Liver (tissue), 9 donors: Measurements from ENCODE around the gene ELAC2. TPM values are rescaled to one million over a fixed set of nuclear protein-coding genes. Genes with fewer than 3 reads are reported as not detected.
A peak's percentile ranks its signal among the peaks of the same experiment; 100 is the strongest.

ENCODE experiments used
- DNase-seq: peaks from one replicate; pipeline ENCODE4 v3.0.0-alpha.2; 2017; ENCODE audit warnings: low spot score
- H3K27ac ChIP-seq, 2 donors: one replicate each; pipeline ENCODE4 v1.7.0; 2013; ENCODE audit warnings: inconsistent platforms in 2 of 2, low read length in 2 of 2, control low read depth in 1 of 2, low read depth in 1 of 2, mild to moderate bottlenecking in 1 of 2
- H3K27me3 ChIP-seq, 4 donors: one replicate each; pipeline versions ENCODE4 v1.6.1 to v1.7.0; 2013; ENCODE audit warnings: low read length in 3 of 4, inconsistent platforms in 1 of 4, mild to moderate bottlenecking in 1 of 4, moderate library complexity in 1 of 4; ENCODE audit not compliant: control insufficient read depth in 4 of 4, insufficient read depth in 4 of 4
- H3K36me3 ChIP-seq, 4 donors: one replicate each; pipeline versions ENCODE4 v1.6.1 to v1.7.0; 2013; ENCODE audit warnings: low read length in 3 of 4, mild to moderate bottlenecking in 3 of 4, low read depth in 1 of 4, moderate library complexity in 1 of 4; ENCODE audit not compliant: control insufficient read depth in 4 of 4, insufficient read depth in 3 of 4
- H3K4me1 ChIP-seq, 4 donors: one replicate each; pipeline versions ENCODE4 v1.6.1 to v1.7.0; 2013; ENCODE audit warnings: low read length in 3 of 4, mild to moderate bottlenecking in 3 of 4, moderate library complexity in 1 of 4; ENCODE audit not compliant: control insufficient read depth in 4 of 4, insufficient read depth in 4 of 4
- H3K4me3 ChIP-seq, 3 donors: one replicate each; pipeline versions ENCODE4 v1.6.1 to v1.7.0; 2013; ENCODE audit warnings: low read length in 3 of 3, control low read depth in 1 of 3, low read depth in 1 of 3, mild to moderate bottlenecking in 1 of 3
- H3K9ac ChIP-seq, 2 donors: one replicate each; pipeline ENCODE4 v1.7.0; 2013; ENCODE audit warnings: low read length in 2 of 2, mild to moderate bottlenecking in 2 of 2, moderate library complexity in 2 of 2, control low read depth in 1 of 2, low read depth in 1 of 2
- H3K9me3 ChIP-seq, 4 donors: one replicate each; pipeline versions ENCODE4 v1.6.1 to v1.7.0; 2013; ENCODE audit warnings: low read length in 3 of 4; ENCODE audit not compliant: control insufficient read depth in 4 of 4
- ATF3 ChIP-seq: IDR thresholded peaks from 2 replicates; pipeline ENCODE4 v1.6.1; 2016; ENCODE audit warnings: antibody characterized with exemption
- CTCF ChIP-seq: fragments of 150-350 bp; IDR thresholded peaks from 2 replicates; pipeline ENCODE4 v1.5.1; 2017; ENCODE audit warnings: improper control_type of control experiment, low read depth, low read length; ENCODE audit not compliant: missing input control
- EGR1 ChIP-seq, 2 donors: IDR thresholded peaks; 2 replicates each; pipeline ENCODE4 v1.6.1; 2016 to 2018; ENCODE audit warnings: antibody characterized with exemption in 2 of 2, low read depth in 2 of 2
- FOXA1 ChIP-seq: IDR thresholded peaks from 2 replicates; pipeline ENCODE4 v1.6.1; 2016; ENCODE audit warnings: antibody characterized with exemption
- FOXA2 ChIP-seq: IDR thresholded peaks from 2 replicates; pipeline ENCODE4 v1.6.1; 2016; ENCODE audit warnings: antibody characterized with exemption
- GABPA ChIP-seq, 2 donors: IDR thresholded peaks in 1 of 2; conservative IDR thresholded peaks in 1 of 2; 2 replicates each; pipeline ENCODE4 v1.6.1; 2016; ENCODE audit warnings: antibody characterized with exemption in 2 of 2, mild to moderate bottlenecking in 1 of 2, moderate library complexity in 1 of 2
- HNF4A ChIP-seq, 2 donors: conservative IDR thresholded peaks; 2 replicates each; pipeline ENCODE4 v1.6.1; 2016; ENCODE audit warnings: antibody characterized with exemption in 2 of 2, mild to moderate bottlenecking in 2 of 2
- HNF4G ChIP-seq: IDR thresholded peaks from 2 replicates; pipeline ENCODE4 v1.6.1; 2016; ENCODE audit warnings: antibody characterized with exemption
- JUND ChIP-seq, 2 donors: IDR thresholded peaks; 2 replicates each; pipeline ENCODE4 v1.6.1; 2016; ENCODE audit warnings: antibody characterized with exemption in 2 of 2
- NR2F2 ChIP-seq: IDR thresholded peaks from 2 replicates; pipeline ENCODE4 v1.6.1; 2016; ENCODE audit warnings: antibody characterized with exemption
- RAD21 ChIP-seq, 2 donors: IDR thresholded peaks; 2 replicates each; pipeline ENCODE4 v1.6.1; 2016; ENCODE audit warnings: antibody characterized with exemption in 2 of 2, mild to moderate bottlenecking in 2 of 2
- RXRA ChIP-seq, 2 donors: IDR thresholded peaks; 2 replicates each; pipeline ENCODE4 v1.6.1; 2017 to 2018; ENCODE audit warnings: antibody characterized with exemption in 2 of 2, mild to moderate bottlenecking in 1 of 2
- SP1 ChIP-seq: IDR thresholded peaks from 2 replicates; pipeline ENCODE4 v1.6.1; 2018; ENCODE audit warnings: antibody characterized with exemption, mild to moderate bottlenecking
- TAF1 ChIP-seq: conservative IDR thresholded peaks from 2 replicates; pipeline ENCODE4 v1.6.1; 2016; ENCODE audit warnings: antibody characterized with exemption, mild to moderate bottlenecking
- YY1 ChIP-seq: IDR thresholded peaks from 2 replicates; pipeline ENCODE4 v1.6.1; 2016; ENCODE audit warnings: antibody characterized with exemption, mild to moderate bottlenecking
- WGBS: extraction: QIAGEN DNeasy Blood & Tissue Kit; methylation state at CpG from one replicate; pipeline ENCODE4 v1.1.7; 2013; 5-methylcytosine and 5-hydroxymethylcytosine counted together
- polyA plus RNA-seq, 2 donors: library from polyadenylated mRNA; stranded (reverse) in 1 of 2; unstranded in 1 of 2; fragments of 200-250 nt in 1 of 2; fragments of >200 nt in 1 of 2; fragmentation: Nextera tagmentation in 1 of 2; extraction: Ambion mirVana in 1 of 2; gene quantifications; one replicate each; pipeline versions ENCODE4 v1.2.1 to v1.2.3, GENCODE V29; 2013 to 2015
- total RNA-seq, 2 donors: library from RNA; depleted of rRNA; stranded (reverse); fragments of >200 nt; gene quantifications; one replicate each; pipeline ENCODE4 v1.2.3, GENCODE V29; 2014
- TF ChIP-seq, protein P1 (sequence below): IDR thresholded peaks from 2 replicates; pipeline ENCODE4 v1.6.1; 2016; ENCODE audit warnings: antibody characterized with exemption
- TF ChIP-seq, protein P2 (sequence below): IDR thresholded peaks from 2 replicates; pipeline ENCODE4 v1.6.1; 2016; ENCODE audit warnings: antibody characterized with exemption
- donor health status: healthy.
- donor health status: healthy.
- donor health status: healthy.
- donor health status: healthy.
- donor health status: healthy.

The ELAC2 gene
- total and polyA plus RNA-seq, 4 donors, result 26.5 to 54.1 (median 36.2) TPM

GRCh38 chr17:12982224-12982623, 35.6 kb downstream of the ELAC2 start:
- Histone ChIP-seq H3K4me1 (peaks cover 5 to 34% (median 21%) of the 10 kb centered on the region in 4 donors), H3K4me3 (no peak overlapping the region), H3K36me3 (no peaks in the 10 kb centered on the region), H3K27ac (no peak overlapping the region), H3K27me3 (no peaks in the 10 kb centered on the region), H3K9me3 (no peaks in the 10 kb centered on the region), H3K9ac (no peak overlapping the region)
- DNase-seq, result no peak
- WGBS, result 81% methylated on average over 6 of the region's 6 CpGs
- TF ChIP-seq GABPA (IDR thresholded peaks at IDR 0.05 in 1 of 2, conservative IDR thresholded peaks at IDR 0.05 in 1 of 2) (no peak), HNF4G (no peak), JUND (IDR thresholded peaks at IDR 0.05) (no peak), TAF1 (no peak), NR2F2 (no peak), CTCF (no peak), RXRA (IDR thresholded peaks at IDR 0.05) (no peak), FOXA1 (no peak)
- TF ChIP-seq, protein P1, sequence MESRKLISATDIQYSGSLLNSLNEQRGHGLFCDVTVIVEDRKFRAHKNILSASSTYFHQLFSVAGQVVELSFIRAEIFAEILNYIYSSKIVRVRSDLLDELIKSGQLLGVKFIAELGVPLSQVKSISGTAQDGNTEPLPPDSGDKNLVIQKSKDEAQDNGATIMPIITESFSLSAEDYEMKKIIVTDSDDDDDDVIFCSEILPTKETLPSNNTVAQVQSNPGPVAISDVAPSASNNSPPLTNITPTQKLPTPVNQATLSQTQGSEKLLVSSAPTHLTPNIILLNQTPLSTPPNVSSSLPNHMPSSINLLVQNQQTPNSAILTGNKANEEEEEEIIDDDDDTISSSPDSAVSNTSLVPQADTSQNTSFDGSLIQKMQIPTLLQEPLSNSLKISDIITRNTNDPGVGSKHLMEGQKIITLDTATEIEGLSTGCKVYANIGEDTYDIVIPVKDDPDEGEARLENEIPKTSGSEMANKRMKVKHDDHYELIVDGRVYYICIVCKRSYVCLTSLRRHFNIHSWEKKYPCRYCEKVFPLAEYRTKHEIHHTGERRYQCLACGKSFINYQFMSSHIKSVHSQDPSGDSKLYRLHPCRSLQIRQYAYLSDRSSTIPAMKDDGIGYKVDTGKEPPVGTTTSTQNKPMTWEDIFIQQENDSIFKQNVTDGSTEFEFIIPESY, result no peak

DNA sequence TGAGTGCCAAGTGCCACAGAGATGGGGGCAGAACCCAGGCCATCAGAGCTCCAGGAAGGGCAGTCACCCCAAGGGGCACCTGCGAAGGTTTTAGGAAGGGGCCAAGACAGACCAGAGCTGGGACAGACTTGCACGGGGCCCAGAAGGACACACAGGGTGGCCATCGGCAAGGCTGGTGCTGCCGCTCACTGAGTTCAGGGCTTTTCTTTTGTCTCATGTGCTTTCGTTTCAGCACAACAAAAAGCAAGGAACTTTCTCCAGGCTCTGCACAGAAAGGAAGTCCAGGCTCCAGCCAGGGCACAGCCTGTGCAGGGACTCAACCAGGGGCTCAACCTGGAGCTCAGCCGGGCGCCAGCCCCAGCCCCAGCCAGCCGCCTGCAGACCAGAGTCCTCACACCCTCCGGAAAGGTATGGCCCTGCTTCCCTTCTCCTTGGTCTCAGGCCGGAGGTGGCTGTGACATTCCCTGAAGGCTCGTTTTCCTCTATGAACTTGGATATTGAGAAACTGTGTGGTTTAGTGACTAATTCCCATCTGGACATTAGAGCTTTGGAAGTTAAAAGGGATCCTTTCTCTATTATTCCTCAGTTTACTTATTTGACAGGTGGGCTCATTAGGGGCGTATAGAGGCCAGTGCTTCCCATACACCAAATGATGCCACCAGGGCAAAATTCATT, 37.9 kb downstream of the ELAC2 start:
- Histone ChIP-seq H3K9ac (no peak overlapping the region), H3K36me3 (no peaks in the 10 kb centered on the region), H3K4me1 (peaks cover 5 to 27% (median 15%) of the 10 kb centered on the region in 4 donors), H3K9me3 (no peaks in the 10 kb centered on the region), H3K27me3 (no peaks in the 10 kb centered on the region), H3K4me3 (no peak overlapping the region), H3K27ac (no peak overlapping the region)
- 94% methylated on average over 12 of the region's 12 CpGs for whole genome bisulfite sequencing
- no peak for TF ChIP-seq NR2F2
- TF ChIP-seq FOXA1, result no peak
- TF ChIP-seq RAD21 (IDR thresholded peaks at IDR 0.05), result no peak
- DNase-seq, result no peak

GRCh38 chr17:12979246-12979645, 38.6 kb downstream of the ELAC2 start:
- Histone ChIP-seq H3K9me3 (no peaks in the 10 kb centered on the region), H3K27ac (no peak overlapping the region), H3K4me3 (no peak overlapping the region), H3K4me1 (peaks cover 0 to 21% (median 12%) of the 10 kb centered on the region in 4 donors), H3K36me3 (no peaks in the 10 kb centered on the region), H3K27me3 (no peaks in the 10 kb centered on the region), H3K9ac (no peak overlapping the region)
- no peak for DNase-seq
- 54% methylated on average over 5 of the region's 5 CpGs for WGBS
- no peak for TF ChIP-seq RAD21 (IDR thresholded peaks at IDR 0.05)
- no peak for TF ChIP-seq HNF4G
- TF ChIP-seq, protein P2, sequence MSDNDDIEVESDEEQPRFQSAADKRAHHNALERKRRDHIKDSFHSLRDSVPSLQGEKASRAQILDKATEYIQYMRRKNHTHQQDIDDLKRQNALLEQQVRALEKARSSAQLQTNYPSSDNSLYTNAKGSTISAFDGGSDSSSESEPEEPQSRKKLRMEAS, result no peak
- no peak for TF ChIP-seq ATF3
- no peak for TF ChIP-seq GABPA (IDR thresholded peaks at IDR 0.05 in 1 of 2, conservative IDR thresholded peaks at IDR 0.05 in 1 of 2)
- TF ChIP-seq EGR1 (IDR thresholded peaks at IDR 0.05; ENCODE audit: low read depth in 2 of 2), result no peak
- TF ChIP-seq JUND (IDR thresholded peaks at IDR 0.05), result no peak
- TF ChIP-seq TAF1, result no peak
- no peak for TF ChIP-seq SP1
- TF ChIP-seq FOXA2, result no peak
- peak; percentile 69 for TF ChIP-seq NR2F2
- TF ChIP-seq HNF4A (conservative IDR thresholded peaks at IDR 0.05), result peak; percentile 40 to 51
- peak; percentile 90 to 92 for TF ChIP-seq RXRA (IDR thresholded peaks at IDR 0.05)
- TF ChIP-seq, protein P1, result no peak
- no peak for TF ChIP-seq YY1
- no peak for TF ChIP-seq CTCF
